GM21390 (cell line): Measurements from ENCODE around the gene SDHA.

ENCODE experiments used
- ATAC-seq: cut with Tn5 transposase; IDR thresholded peaks from one replicate; pipeline ENCODE4 v1.9.1; 2021; ENCODE audit not compliant: unreplicated experiment

The SDHA gene

DNA sequence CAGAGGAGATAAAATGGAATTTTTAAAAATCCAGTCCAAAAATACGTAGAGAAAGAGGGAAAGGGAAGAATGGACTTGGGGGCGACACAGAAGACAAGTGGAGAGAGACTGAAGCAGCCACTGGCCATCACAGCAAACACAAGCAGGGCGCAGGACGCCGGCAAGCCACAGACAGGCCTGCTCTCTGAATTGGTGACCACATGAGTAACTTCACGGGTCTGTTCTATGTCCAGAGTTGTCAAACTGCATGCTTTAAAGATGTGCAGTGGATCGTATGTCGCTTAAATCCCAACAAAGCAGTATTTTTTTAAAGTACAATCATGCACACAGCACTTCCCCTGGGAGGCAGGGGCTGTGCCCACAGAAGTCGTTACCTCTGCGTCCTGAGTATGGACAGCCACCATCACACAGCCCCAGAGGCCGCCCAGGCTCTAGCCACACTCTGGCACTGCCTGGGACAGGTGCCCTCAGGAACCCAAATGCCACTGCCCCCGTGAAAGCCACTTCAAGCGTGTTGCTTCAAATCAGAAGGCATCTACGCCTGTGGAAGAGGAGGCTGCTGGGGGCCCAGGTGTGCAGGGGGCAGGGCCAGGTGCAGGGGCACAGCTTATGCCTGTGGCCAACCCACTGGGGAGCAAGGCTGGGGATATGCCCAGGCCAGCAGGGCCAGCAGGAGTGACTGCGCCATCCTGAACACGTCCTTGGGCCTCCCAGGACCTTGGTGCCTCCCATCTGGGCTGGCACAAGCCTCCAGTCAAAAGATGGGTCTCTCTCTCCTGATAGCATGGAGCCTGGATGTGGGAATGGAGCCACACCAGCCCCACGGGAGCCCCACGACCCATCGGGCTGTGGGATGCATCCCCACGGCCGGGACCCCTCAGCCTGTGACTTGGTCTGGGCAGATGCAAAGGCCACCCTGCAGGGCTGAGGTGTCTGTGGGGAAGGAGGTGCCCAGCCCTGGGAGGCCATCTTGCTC, 32.7 kb upstream of the SDHA start:
- ATAC-seq: no peak

DNA sequence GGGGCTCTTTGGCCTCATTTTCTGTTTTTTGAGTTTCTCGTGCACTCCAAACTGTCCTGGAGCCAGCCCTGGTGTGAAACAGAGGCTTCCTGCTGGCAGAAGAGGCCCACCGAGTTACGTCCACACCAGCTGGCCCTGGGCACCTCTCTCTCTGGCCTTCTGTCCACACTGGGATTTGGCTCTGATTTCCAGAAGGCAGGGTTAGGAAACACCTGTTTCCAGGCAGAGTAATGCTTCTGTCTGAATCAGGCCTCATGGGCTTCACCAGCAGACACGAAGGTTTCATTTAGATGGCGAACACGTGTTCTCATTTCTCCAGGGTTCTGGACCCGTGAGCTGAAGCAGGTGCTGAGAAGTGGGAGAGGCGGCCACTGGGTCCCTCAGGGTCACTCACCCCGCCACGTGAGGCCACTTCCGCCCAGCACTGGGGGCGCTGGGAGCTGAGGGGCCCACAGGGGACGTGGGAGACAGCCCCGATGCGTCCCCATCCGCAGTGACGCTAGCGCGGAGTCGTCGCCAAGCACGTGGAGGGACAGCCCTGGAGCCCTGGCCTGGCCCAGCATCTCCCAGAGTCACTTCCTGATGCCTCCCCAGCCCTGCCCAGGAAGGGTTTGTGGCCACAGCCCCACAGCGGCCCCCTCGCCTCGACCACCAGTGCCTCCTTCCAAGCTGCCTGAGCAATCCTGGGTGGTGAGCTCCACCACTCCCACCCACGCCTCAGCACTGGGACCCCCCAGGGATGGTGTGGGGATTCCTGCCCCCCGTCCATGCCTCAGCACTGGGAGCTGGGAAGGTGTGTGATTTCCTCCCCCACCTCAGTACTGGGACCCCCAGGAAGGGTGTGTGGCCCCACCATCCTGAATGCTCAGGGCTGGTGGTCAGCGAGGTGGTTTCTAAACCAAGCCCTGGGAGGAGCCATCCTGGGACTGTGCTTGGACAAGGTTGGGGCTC, 31.8 kb upstream of the SDHA start:
- no peak for ATAC-seq

DNA sequence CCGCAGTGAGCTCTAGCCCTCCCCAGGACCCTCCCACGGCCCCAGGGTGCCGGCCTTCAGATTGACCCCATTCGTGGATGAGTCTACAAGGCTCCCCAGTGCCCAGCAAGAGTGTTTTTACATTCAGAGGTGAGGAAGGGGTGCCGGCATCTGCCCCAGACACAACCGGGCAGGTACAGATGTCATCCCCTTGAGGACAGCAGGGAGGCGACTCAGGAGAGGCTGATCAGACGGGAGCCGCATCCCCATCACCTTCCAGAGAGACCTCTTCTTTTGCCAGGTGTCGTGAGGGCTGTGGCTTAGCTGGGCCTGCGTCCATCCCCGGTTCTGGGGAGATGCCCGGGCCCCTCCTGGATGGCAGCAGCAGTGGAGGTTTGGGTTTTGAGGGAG, 31.1 kb upstream of the SDHA start:
- ATAC-seq: no peak

DNA sequence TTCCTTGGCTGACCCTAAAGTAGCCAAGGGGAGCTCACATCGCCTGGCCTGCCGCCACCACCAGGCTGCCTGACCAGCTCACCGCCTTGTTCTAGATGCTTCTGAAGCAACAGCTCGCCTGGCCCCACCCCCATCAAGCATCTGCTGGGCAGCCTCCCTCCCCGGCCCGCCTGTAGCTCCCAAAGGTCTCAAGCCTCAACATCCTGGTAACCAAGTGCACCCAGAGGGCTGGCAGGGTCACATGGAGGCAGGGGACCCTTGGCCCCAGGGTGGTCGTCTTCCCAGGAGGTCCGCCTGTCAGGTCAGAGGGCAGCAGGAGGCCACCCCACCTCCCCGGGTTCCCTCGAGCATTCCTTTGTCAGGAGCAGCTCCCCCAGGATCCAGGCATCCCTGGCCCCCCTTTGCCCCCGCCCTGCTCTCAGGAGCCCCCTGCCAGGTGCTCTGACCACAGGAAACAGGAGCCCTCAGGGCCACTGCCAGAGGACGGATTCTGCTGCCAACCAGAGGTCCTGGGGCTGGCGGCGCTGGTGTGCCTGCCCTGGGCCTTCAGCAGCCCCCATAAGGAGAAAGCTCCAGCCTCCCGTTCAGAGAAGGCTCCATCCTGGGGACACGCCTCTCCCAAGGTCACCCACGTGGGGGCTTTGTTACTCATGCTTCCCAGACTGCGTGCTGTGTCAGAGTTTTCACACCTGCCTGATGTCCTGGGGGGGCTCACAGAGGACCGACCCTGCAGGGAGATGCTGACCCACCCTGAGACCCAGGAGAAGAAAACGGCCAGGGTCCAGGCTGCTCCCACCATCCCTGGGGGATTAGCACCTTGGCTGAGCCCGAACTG, 30.3 kb upstream of the SDHA start:
- no peak for ATAC-seq

DNA sequence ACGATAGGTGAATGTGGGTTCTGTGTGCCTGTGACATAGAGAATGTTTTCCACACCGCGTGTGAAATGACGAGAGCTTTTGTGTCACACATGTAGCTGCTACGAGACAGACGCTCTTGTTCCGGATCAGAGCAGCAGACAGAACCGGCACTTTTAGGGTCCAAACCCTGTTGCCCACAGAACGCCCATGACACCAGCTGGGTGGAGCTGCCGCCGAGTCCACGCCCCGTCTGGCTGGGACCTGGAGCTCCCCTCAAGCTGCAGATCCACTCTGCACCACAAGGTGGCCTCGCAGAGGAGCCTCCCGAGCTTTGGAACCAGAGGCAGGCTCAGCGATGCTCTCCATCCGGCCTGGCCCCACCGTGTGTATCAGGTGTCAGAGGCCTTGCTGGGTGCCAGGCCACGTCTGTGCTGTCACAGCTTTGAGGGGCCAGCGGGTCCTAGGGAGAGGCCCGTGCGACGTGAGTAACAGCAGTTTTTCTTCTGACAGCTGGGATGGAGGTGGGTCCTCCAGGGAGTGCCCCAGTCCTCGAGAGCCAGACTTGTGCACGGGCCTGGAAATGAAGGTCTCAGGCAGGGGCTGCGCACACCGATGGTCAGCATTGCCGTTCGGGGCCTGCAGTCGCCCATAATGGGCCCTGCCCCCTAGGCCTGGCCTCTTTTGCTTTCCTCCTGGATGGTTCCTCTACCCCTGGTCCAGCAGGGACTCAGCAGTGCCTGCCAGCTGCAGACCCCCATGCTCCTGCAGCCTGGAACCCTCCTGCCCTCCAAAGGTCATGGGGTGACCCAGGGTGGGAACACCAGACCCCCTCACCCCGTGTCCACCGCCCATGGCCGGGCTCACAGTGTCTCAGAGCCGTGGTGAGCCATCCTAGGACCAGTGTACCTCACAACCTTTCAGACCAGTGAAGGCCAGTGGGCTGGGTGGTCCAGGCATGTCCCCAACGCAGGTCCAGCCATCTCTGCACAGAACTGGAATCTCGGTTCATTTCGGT, 29.3 kb upstream of the SDHA start:
- ATAC-seq: peak; percentile 84

DNA sequence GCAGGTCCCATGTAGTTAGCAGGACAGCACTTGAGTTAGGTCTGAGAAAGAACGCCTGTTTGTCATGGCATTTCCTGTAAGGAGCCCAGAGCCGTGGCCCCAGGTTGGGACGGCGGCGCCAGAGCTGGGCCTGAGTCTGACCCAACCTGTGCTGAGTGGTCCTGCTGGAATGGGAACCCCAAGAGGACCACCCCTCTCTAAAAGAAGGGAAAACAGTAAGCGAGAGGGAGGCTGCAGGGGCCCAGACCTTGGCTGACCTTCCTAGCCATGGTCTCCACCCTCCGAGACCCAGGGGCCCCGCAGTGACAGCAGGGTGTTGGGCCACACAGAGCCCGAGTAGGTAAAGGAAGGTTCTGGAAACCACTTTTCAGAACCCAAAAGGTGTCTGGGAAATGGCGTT, 28.6 kb upstream of the SDHA start:
- ATAC-seq: no peak

DNA sequence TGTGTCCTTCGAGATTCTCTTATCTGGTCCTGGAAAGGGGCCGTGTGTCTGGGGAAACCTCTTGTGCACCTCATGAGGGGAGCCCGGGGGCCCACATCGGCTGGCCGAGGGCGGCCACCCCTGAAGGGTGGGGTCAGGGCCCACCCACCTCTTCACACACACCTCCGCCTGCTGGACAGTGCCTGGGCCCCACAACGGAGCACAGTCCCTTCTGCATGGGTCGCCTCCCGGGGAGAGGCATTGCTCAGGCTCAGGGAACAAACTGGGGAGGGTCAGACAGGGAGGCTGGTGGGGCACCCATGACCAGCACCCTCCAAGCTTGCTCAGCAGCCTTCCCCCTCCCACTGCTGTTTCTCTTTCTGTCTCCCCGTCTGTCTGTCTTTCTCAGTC, 28.1 kb upstream of the SDHA start:
- ATAC-seq: no peak

DNA sequence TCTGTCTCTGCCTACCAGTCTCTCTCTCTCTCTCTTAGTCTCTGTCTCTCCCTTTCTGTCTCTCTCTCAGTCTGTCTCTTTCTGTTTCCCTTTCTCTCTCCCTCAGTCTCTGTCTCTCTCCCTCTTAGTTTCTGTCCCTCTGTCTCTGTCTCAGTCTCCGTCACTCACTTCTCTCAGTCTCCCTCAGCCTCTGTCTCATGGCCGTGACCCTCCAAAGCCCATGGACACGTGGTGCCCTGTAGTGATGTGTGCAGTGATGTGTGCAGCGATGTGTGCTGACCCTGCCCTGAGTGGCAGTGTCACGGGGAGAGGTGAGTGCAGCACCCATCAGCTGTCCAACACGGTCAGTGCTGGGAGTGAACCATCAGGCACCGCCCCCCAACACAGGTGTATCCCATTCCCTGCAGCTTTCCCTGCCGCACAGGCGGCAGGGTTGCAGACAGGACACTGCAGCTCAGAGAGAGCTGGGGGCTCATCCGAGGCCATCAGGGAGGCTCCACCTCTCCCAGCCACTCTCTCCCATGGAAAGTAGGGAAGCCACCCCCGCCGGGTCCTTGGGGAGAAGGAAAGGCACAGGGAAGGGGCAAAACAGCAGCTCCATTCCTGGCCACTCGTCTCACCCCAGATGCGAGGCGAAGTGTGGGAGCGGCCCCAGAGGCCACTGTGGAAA, 27.6 kb upstream of the SDHA start:
- ATAC-seq: peak; percentile 48

DNA sequence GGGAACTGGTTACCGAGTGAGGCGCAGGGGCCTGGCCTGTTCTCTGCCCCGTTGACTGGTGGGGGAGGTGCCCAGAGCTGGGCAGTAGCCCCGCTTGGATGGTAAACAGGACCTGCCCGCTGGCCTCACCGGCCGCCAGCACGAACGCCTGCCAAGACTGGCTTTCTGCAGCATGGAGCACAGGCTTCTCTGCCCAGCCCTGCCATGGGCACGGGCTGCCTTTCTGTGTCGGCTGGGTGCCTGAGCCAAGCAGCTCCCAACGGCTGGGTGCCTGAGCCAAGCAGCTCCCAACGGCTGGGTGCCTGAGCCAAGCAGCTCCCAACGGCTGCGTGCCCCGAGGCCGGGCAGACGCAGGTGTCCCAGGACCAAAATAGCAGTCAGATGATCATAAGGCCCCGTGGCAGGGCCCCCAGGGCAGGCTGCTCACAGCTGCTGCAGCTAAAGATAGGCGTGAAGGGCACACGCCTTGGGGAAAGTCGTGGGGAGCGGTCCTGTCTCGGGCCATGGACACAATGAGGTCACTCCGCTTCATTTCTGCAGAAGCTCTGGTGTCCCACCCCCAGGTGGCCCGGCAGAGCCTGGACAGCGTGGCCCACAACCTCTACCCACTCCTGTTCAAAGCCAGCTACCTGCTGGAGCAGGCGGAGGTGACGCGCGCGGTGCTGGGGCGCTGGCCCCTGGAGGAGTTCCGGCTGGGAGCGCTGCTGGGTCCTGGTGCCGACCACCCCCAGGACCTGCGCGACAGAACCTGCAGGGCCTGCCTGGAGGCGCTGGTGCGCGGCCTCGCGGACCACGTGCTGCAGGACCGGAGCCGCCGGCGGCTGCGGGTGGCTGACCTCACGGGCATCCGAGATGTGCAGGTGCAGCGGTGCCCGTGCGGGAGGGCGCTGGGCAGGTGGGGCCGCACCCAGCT, 26.8 kb upstream of the SDHA start, which contains the start of gene LRRC14B:
TSS of gene LRRC14B (plus strand) at position 460 of the 913 bp plus-strand sequence. CDS start at position 504, 44 bp downstream.
- no peak for ATAC-seq

DNA sequence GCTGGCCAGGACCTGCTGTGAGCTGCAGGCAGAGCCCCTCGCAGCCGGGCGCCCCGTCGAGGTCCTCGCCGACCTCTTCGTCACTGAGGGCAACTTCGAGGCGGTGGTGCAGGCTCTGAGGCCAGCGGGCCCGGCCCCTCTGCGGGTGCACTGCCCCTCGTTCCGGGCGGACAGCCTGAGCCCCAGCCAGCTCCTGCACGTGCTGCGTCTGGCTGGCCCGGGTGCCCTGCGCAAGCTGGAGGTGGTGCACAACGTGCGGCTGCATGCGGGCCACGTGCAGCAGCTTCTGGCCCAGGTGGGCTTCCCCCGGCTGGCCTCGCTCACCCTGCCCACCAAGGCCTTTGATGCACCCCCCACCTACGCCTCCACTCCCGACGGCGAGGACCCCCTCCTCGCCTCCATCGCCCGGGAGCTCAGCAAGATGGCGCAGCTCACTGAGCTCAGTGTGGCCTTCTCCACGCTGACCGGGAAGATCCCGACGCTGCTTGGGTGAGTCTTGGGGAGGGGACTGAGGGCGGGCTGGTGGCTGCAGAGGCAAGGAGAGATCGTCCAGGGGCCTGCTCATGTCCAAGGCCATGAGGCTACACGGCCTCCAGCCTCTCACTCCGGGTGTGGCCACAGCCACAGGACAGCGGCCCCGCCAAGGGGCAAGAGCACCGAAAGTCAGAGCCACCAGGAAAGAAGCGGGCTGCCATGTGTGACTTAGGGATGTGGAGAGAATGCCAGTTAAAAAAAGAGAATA, 26.0 kb upstream of the SDHA start:
- no peak for ATAC-seq

DNA sequence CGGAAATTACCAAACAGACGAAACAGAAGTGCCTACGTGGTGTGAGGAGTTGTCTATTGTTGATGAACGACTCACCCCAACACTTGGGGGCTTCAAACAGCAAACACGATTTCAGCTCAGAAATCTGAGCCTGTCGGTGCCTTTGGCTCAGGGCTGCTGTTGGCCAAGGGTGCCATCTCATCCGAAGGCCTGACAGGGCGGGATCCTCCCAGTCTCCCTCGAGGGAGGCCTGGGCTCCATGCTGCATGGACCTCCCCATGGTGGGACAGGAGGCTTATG, 25.5 kb upstream of the SDHA start:
- no peak for ATAC-seq

DNA sequence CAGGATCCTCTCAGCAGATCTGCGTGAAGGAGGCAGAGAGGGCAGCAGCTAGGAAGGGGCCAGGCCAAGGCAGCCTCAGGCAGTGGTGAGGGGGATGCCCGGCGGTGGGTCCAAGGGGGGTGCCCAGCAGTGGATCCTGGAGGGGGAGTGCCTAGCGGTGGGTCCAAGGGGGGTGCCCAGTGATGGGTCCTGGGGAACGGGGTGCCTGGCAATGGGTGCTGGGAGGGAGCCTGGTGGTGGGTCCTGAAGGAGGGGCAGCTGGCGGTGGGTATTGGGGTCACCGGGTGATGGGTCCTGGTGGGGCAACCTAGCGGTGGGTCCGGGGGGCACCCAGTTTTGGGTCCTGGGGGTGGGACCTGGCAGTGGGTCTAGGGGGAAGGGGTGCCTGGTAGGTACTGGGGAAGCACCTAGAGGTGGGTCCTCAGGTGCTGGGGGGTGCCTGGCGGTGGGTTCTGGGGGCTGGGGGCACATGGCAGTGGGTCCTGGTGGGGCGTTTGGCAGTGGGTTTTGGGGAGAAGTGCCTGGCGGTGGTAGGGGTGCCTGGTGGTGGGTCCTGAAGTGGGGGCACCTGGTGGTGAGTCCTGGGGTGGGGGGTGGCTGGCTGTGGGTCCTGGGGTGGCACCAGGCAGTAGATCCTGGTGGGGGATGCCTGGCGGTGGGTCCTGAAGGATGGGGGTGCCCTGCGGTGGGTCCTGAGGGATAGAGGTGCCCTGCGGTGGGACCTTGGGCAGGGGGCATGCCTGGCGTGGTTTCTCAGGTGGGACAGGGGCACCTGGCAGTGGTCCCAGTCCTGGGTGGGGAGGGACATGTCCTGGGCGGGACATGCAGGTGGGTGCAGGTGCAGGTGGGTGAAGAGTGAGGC, 24.9 kb upstream of the SDHA start:
- ATAC-seq: no peak

DNA sequence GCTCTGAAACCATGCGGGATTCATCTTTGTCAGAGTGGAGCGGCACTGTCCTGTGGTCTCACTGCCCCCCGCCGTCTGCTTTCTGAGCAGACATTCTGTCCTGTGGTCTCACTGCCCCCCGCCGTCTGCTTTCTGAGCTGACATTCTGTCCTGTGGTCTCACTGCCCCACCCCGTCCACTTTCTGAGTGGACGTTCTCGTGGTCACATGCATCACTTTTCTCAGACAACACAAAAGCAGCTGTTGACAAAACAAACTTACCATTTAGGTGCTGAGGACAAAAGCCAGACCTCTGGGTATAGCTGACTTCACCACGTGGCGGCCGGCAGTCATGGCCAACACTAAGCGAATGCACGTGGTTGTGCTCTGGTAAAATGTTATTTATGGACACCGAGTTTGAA, 24.0 kb upstream of the SDHA start:
- ATAC-seq: no peak

DNA sequence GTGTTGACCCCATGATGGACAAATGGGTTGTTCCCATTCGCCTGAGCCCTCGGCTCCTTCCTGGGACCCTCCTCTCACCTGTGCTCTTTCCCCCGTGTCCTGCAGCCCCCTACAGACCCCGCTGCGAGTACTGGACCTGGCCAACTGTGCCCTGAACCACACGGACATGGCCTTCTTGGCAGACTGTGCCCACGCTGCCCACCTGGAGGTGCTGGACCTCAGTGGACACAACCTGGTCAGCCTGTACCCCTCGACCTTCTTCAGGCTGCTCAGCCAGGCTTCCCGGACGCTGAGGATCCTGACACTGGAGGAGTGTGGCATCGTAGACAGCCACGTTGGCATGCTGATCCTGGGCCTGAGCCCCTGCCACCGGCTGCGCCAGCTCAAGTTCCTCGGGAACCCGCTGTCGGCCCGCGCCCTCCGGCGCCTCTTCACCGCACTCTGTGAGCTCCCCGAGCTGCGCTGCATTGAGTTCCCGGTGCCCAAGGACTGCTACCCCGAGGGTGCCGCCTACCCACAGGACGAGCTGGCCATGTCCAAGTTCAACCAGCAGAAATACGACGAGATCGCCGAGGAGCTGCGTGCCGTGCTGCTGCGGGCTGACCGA, 23.4 kb upstream of the SDHA start:
- no peak for ATAC-seq

DNA sequence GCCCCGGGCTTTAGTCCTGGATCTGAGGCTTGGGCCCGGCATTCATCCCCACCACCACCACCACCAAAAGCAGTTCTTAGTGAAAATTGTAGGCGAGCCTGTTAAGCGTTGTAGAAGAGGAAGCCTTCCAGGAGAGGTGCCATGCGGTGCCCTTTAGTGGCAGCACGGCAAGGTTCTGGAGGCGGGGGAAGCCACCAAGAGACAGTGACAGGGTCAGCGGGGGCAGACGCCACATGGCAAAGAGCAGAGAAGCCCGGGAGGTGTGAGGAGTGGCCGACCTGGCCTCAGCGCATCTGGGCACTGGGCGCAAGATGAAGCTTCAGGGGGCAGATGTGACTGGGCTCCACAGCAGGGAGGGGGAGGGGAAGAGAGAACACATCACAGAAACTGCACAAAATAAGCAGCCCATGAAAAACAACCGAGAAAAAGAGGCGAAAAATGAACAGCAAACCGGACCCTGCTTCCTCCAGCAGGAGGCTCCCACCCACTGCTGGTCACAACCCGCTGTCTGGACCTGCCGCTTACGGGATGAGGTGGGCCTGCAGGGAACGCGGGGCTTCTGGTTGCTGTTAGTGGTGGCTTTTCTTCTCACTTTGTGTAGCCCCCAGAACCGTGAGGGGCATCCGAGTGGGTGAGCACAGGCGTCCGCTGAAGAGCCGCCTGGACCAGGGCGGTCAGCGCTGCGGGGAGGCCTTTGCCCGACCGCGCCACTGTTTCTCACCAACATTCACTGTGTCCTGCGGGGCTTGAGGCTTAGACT, 22.5 kb upstream of the SDHA start:
- no peak for ATAC-seq
